HG03064 (cell line): ENCODE results near the gene CER1.
A peak's percentile ranks its signal among the peaks of the same experiment; 100 is the strongest.
"Not testable (repeated sequence)": the region's sequence is repeated elsewhere in the genome, so short reads cannot be mapped to it uniquely, and the experiment has no call there.

ENCODE experiments used
- ATAC-seq: cut with Tn5 transposase; IDR thresholded peaks from one replicate; pipeline ENCODE4 v1.9.1; 2021; ENCODE audit warnings: low read depth; ENCODE audit not compliant: unreplicated experiment

Gene CER1

DNA sequence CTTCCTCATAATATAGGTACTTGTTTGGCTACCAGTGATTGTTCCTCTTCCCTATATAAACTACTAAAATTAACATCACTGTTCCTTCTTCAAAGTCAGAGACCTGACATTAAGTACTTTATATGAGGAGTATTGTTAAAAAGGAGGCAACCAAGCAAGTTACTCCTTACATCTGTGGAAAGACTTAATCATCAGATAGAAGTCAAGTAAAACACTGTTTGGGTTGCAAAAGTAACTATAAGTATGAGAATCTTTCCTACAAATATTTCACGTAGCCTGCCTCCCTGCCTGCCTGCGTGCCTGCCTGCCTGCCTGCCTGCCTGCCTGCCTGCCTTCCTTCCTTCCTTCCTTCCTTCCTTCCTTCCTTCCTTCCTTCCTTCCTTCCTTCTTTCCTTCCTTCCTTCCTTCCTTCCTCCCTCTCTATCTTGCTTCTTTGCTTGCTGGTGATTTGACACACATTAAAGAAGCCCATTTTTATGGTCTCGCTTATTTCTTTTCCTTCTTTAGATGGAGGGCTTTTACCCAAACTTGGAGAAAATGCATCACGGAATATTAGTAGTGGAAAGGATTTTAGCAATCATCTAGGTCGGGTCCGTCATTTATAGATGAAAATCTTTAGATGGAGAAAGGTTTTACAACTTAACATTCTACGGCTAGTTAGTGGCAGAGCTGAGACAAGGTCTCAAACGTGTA, 3.2 kb downstream of the CER1 start:
- no peak for ATAC-seq

DNA sequence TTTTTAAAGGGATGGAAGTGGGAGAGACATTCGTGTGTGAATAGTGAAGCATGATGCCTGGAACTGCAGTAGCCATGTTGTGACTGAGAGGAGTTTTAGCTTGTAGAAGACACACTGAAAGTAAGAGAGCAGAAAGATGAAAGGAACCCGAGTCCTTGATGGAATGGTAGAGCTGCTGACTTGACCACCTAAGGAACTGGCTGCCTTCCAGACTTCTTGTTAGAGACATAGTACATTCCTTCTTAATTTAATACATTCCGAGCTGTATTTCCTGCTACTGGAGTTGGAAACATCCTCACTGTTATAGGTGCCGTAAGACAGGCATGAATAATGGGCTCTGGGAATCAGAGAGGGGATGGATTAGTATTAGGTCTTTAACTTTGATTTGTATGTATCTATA, 7.4 kb downstream of the CER1 start:
- no peak for ATAC-seq

DNA sequence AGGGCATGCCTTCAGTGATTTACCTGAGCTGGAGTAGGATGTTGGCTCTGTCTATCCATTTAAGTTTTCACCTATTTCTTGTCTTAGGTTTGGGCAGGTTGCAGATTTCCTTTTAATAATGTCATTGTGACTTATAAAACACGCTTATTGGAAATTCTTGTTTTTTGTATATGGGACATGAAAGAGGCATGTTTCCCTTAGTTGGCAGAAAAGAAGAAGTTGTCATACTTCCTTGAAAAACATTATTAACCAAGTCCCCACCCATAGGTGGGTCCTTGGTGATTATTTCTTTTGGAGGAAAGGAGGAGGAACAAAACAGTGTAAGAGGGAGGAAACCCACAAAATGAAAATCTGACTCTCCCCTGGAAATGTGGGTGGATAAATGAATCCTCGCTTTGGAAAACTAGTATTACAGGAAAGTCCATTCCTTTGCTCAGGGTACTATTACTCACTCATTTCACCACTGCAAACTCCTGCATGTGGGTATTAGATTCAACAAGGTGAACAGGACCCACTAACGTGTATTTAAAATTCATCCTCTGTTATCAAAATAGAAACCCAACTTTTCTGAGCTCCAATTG, 9.3 kb downstream of the CER1 start:
- no peak for ATAC-seq

DNA sequence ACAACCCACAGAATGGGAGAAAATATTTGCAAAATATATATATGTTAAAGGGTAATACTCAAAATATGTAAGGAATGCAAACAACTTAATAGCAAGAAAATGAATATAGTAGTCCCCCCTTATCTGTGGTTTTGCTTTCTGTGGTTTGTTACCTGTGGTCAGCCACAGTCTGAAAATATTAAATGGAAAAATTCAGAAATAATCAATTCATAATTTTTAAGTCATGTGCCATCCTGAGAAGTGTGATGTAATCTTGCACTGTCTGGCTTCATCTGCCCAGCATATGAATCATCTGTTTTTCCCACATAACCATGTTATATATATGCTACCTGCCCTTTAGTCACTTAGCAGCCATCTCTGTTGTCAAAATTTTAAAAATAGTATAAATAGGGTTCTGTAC, 11.7 kb downstream of the CER1 start:
- ATAC-seq: no peak

DNA sequence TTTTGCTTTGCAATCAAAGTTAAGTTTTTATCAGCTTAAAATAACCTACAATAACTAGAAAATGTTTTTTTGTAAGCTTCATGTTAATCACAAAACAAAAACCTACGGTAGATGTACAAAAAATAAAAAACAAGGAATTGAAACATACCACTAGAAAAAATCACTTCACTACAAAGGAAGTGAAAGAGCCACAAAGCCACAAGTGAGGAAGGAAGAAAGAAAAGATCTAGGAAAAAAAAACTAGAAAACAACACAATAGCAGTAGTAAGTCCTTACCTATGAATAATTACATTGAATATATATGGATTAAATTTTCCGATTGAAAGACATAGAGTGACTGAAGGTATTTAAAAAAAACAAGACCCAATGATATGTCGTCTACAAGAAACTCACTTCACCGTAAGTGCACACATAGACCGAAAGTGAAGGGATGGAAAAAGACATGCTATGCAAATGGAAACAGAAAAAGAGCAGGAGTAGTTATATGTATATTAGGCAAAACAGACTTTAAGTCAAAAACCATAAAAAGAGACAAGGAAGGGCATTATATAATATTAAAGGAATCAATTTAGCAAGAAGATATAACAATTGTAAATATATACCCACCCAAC, 15.9 kb downstream of the CER1 start:
- peak; percentile 55 for ATAC-seq

DNA sequence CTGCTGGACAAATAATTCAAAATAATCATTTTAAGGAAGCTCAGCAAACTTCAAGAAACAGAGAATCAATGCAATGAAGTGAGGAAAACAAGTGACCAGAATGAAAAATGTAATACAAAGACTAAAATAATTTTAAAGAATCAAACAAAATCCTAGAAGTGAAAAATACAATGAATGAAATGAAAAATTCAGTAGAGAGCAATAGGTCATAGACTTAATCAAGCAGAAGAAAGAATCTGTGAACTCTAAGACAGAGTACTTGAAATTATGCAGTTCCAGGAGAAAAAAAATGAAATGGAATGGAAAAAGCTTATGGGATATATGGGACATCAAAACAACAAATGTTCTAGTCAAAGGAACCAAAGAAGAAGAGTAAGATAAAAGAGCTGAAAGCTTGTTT, 17.5 kb downstream of the CER1 start:
- no peak for ATAC-seq

DNA sequence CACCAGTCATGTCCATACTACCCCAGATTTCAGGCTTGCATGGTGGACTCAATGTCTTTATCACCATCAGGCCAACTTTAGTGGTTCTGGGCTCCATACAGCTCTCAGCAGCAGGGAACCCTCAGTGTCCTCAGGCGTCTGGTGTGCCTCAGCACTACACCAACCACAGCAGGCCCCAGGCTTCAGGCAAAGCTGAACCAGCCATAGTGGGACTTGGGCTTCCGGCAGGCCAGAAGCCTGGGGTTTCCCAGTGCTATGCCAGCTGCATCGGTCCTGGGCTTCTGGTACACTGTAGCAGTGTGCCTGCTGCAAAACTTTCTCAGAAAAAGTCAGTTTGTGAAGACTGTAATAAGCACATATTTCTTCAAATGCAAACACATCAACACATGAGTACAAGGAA, 18.3 kb downstream of the CER1 start:
- ATAC-seq: no peak

DNA sequence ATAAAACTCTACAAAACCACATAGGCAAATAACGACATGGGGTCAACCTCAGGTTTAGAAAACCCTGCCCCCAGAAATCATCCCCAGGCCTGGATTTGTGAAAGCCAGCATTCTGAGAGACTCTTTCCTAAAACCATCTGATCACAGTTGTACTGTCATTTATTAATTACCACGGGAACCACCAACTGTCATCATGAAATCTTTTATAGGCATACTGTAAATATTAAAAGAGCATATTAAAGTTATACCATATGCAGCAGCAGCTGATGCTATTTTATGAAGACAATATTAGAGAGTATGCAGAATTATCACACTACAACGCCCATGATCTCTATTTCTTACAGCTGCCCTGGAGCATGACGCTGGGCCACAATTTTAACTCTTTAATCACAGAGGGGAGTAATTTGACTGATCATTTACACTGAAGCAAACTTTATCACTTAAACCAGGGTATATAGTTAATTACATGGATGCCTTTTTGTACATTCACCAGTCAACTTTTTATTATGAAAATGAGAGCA, 20.3 kb downstream of the CER1 start:
- ATAC-seq: no peak

DNA sequence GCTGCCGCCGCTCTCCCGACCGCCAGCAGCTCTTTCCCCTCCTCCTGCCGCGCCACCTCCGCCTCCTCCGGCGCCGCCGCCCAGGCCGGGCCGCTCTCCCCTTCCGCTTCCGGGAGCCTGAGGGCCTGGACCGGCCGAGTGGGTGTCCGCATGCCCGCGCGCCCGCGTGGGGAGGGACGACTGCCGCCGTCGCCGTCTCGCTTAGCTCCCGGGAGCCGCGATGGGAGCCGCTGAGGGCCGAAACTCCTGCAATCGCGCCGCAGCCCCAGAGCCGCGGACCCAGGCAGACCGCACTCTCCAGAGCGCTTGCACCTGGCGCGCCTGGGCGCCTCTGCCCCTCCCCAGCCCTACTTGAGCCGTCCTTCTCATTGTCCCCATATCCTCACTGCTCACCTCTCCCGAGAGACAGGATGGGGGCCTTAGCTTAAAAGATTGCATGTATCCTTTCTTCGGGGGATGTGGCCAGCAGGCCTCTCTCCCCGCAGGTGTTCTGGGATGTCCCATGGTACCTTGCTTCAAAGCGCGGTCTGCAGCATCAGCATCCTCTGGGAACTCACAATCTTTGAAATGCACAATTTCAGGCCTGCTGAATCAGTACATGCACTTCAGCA, 29.2 kb downstream of the CER1 start, which contains the start of gene ZDHHC21:
Gene ZDHHC21 (minus strand): TSS at position 182 of the 611 bp plus-strand sequence. CDS start 19,092 bp downstream, outside the sequence.
- ATAC-seq: peak; percentile 84

DNA sequence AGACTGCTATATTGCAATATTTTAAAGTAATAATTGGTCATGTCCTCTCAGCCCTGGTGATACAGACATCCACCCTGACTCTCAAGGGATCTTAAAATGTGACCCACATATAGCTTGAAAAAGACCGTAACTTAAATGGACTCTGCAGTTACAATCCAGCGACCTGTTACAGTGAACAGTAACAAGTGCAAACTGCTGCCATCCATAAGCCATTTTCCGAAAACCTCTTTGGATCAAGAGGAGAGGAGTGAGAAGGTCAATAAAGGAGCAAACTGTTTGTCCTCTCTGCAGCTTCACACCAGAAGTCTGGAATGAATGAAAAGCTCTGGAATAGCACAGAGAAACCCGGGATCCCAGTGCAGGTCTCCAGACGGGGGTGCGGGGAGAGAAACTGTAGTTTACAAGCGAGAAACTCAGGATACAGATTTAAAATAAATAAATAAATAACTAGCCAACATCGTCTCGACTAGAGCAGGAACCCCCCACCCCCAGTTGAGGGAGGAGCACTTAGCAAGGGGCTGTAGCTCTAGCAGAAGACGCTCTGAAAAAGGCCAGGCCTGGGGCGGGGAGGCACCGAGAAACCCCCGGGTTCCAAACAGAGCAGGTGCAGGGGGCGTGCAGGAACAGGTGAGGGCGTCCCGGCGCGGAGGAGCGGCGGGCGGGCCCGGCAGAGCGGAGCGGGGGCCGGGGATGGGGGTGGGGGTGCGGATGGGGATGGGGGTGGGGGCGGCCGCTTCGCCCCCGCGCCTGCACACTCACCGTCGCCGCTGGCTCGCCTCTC, 29.9 kb downstream of the CER1 start:
- ATAC-seq: peak; percentile 34

DNA sequence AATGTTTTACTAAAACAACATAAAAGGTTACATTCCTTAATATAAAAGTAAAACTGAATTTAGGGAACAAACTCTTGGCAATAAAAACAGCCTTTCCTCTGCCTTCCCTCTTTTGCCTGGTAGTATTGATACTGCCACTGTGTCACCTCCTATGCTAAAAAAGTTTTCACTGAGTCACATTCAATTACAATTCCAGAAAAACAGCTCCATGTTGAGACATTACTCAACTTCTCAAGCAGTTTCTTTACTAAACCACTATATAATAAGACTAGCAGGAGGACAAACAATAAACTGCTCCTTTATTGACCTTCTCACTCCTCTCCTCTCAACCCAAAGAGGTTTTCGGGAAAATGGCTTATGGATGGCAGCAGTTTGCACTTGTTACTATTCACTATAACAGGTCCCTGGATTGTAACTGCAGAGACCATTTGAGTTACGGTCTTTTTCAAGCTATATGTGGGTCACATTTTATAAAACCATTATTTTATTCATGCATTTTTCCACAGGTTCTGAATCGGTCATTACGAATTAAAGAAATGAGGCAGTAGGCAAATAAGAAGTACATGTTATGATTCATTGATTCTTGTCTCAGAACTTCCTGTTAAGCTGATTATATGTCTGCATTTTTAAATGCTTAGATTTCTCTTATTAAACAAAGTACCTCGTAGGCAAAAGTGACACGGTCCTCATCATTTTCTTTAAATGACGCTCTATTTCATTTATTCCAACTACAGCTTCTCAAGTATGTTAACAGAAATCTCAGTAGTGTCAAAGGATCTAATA, 31.4 kb downstream of the CER1 start:
- no peak for ATAC-seq

DNA sequence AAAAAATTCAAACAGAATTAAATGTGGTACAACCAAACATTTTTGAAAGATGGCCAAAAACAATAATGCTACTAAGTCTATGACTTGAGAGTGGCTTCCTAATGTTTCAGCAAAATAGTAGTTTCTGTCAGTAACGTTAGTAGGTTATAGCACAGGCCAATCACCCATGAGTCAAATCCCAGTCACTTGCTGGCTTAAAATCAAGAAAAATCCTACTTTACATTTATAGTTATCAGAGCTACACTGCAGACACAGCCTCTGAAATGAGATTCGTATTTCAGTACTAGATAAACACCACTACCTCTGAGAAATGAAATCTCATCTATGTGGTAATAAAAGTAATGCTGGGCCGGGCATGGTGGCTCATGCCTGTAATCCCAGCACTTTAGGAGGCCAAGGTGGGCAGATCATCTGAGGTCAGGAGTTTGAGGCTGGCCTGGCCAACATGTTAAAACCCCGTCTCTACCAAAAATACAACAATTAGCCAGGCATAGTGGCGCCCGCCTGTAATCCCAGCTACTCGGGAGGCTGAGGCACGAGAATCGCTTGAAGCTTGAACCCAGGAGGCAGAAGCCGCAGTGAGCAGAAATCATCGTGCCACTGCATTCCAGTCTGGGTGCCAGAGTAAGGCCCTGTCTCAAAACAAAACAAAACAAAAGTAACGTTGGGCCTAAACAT, 35.4 kb downstream of the CER1 start:
- ATAC-seq: no peak

DNA sequence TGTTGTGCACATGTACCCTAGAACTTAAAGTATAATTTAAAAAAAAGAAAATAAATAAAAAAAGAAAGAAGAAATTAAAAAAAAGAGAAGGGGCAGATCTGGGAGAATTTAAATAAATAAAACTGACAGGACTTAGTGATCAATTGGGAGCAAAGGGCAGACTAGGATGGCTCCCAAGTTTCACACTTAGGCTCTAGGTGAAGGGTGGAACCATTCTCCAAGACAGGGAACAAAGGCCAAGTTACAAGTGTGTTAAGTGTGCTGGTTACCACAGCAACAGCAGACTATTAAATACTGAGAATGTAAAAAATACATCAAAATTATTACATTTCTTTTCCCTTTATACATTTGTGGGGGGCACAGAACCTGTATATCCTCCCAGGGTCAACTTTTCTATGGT, 36.4 kb downstream of the CER1 start:
- no peak for ATAC-seq

DNA sequence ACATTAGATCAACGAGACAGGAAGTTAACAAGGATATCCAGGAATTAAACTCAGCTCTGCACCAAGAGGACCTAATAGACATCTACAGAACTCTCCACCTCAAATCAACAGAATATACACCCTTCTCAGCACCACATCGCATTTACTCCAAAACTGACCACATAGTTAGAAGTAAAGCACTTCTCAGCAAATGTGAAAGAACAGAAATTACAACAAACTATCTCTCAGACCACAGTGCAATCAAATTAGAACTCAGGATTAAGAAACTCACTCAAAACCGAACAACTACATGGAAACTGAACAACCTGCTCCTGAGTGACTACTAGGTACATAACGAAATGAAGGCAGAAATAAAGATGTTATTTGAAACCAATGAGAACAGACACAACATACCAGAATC, 39.9 kb downstream of the CER1 start:
- not testable (repeated sequence) for ATAC-seq

DNA sequence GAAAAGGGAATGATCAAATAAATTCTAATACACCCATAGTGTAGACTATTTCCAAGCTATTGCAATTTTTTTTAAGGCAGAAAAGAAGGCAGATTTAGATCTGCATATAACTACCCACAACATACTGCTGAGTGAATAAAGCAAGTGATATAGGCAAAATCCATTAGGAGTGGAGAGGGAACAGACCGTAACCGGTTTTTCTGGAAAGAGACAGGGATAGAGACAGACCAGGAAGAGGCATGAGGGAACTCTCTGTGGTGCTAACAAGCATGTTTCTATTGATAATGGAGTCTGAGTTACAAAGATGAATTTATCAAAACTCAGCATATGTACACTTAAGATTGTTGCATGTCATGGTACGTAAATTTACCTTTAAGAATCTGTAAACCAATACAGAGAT, 43.8 kb downstream of the CER1 start:
- ATAC-seq: no peak

DNA sequence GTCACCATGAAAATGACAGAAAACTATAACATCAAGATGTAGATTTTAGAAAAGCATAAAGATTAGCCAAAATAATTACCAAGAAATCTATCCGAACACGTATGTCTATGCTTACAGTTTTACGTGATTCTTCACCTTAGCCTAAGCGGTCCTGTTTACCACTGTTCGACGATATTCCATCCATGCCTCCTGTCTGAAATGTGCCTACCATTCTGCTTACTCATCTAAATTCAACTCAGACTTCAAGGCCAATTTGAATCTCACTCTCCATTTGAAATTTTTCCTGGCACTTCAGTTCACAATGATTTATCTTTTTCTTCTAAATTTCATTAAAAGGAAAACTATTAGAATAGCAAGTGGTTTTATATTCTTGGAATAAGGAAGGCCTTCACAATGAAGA, 44.7 kb downstream of the CER1 start:
- no peak for ATAC-seq

DNA sequence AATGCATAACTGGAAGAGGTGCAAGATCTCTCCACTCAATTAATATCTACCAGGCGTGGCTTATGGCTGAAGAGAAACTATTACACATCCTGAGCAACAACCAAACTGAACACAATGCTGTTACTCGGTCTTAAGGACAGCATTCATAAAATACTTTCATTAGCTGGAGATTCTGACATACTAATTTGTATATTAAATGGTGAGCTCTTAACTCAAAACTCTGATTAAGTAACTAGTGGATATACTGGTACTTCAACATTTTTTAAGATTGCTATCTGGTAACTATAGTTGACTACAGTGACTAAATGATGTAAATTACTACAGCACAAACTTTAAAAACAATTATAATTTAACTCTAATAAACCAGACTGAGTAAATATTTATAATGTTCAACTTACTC, 45.1 kb downstream of the CER1 start:
- no peak for ATAC-seq

DNA sequence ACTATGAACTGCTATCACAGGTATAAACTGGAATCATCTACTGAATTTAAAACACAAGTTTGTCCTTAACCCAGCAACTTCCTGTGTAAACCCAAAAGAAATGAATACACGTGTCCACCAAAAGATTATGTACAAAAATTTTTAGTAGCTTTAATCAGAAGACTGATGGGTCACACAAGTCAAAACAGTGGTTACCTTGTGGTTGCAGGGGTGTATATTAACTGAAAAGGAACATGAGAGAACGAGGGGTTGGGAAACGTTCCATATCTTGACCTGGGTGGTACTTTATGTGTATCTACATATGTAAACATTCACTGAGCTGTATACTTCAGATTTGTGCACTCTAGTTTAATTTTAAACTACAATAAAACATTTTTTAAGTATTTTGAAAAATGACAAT, 47.9 kb downstream of the CER1 start:
- ATAC-seq: no peak

DNA sequence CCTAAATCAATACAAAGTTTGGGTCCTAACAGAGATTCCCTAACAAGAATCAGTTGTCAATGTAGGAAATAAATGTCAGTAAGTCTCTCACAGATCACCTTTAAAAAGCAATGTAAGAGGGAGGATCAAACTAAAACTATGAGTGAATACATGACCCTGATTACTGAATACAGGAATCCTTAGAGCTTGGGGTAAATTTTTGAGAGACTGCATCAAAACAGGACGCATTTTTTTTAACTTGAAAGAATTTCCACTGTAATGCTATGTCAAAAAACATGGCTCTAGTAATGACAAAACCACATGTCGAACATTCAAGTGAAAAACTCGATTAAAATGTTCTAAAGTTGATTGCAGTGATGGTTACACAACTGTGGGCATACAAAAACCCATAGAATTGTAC, 51.2 kb downstream of the CER1 start:
- ATAC-seq: no peak
